ENCODE results near the gene ALDH1L2. TPM values are rescaled to one million over a fixed set of nuclear protein-coding genes. Genes with fewer than 3 reads are reported as not detected.

ALDH1L2 gene
- total RNA-seq, 3 donors from 2014 or later, result 2.3 to 7.8 (median 6.7) TPM

GRCh38 chr12:105020241-105020962 is 63.9 kb downstream of the ALDH1L2 start:
- DNase-seq (ENCODE audit: low spot score in 2 of 2), result no peak
- Histone ChIP-seq H3K4me3 (no peak overlapping the region), H3K27ac (no peak overlapping the region), H3K36me3 (no peaks in the 10 kb centered on the region), H3K27me3 (no peaks in the 10 kb centered on the region), H3K4me1 (no peaks in the 10 kb centered on the region), H3K9me3 (no peaks in the 10 kb centered on the region)
- intact Hi-C loops (cut with DNase I; ENCODE audit: low total_unique reads), result no loop called here
- TF ChIP-seq POLR2AphosphoS5 (IDR thresholded peaks at IDR 0.05) (no peak), POLR2A (IDR thresholded peaks at IDR 0.05) (no peak), CTCF (IDR thresholded peaks at IDR 0.05) (no peak)

GRCh38 chr12:105018776-105019175 is 65.5 kb downstream of the ALDH1L2 start:
- no peak overlapping the region for H3K27ac ChIP-seq
- intact Hi-C loops (cut with DNase I; ENCODE audit: low total_unique reads), result no loop called here

GRCh38 chr12:105018012-105018411 is 66.2 kb downstream of the ALDH1L2 start:
- Histone ChIP-seq H3K27me3 (no peaks in the 10 kb centered on the region), H3K27ac (no peak overlapping the region), H3K4me1 (no peaks in the 10 kb centered on the region), H3K4me3 (no peak overlapping the region), H3K9me3 (no peaks in the 10 kb centered on the region), H3K36me3 (no peaks in the 10 kb centered on the region)
- no peak for DNase-seq (ENCODE audit: low spot score in 2 of 2)
- TF ChIP-seq CTCF (IDR thresholded peaks at IDR 0.05) (no peak), POLR2A (IDR thresholded peaks at IDR 0.05) (no peak), POLR2AphosphoS5 (IDR thresholded peaks at IDR 0.05) (no peak)
- intact Hi-C loops (cut with DNase I; ENCODE audit: low total_unique reads), result no loop called here

More at GRCh38 chr12:105018776-105019175, 65.5 kb downstream of the ALDH1L2 start:
- no peaks in the 10 kb centered on the region for H3K9me3 ChIP-seq
- H3K4me1 ChIP-seq, result no peaks in the 10 kb centered on the region
- TF ChIP-seq POLR2A (IDR thresholded peaks at IDR 0.05) (no peak), POLR2AphosphoS5 (IDR thresholded peaks at IDR 0.05) (no peak), CTCF (IDR thresholded peaks at IDR 0.05) (no peak)
- DNase-seq (ENCODE audit: low spot score in 2 of 2), result no peak
- no peaks in the 10 kb centered on the region for H3K36me3 ChIP-seq
- H3K27me3 ChIP-seq, result no peaks in the 10 kb centered on the region
- H3K4me3 ChIP-seq, result no peak overlapping the region

GRCh38 chr12:105015543-105015942 is 68.7 kb downstream of the ALDH1L2 start:
- Histone ChIP-seq H3K36me3 (no peaks in the 10 kb centered on the region), H3K9me3 (no peaks in the 10 kb centered on the region), H3K4me1 (no peaks in the 10 kb centered on the region), H3K27ac (no peak overlapping the region), H3K4me3 (no peak overlapping the region), H3K27me3 (no peaks in the 10 kb centered on the region)
- no peak for TF ChIP-seq POLR2A (IDR thresholded peaks at IDR 0.05)
- no peak for TF ChIP-seq CTCF (IDR thresholded peaks at IDR 0.05)
- TF ChIP-seq POLR2AphosphoS5 (IDR thresholded peaks at IDR 0.05), result no peak
- intact Hi-C loops (cut with DNase I; ENCODE audit: low total_unique reads), result no loop called here
- DNase-seq (ENCODE audit: low spot score in 2 of 2), result no peak

- TF ChIP-seq CTCF (IDR thresholded peaks at IDR 0.05) (no peak), POLR2A (IDR thresholded peaks at IDR 0.05) (no peak), POLR2AphosphoS5 (IDR thresholded peaks at IDR 0.05) (no peak)
- H3K36me3 ChIP-seq, result no peaks in the 10 kb centered on the region
- DNase-seq (ENCODE audit: low spot score in 2 of 2), result no peak
- H3K27me3 ChIP-seq, result no peaks in the 10 kb centered on the region
- H3K9me3 ChIP-seq, result no peaks in the 10 kb centered on the region
- H3K4me1 ChIP-seq, result no peaks in the 10 kb centered on the region
- no peak overlapping the region for H3K27ac ChIP-seq
- intact Hi-C loops (cut with DNase I; ENCODE audit: low total_unique reads), result no loop called here
- no peak overlapping the region for H3K4me3 ChIP-seq
These were observed 69.7 kb downstream of the ALDH1L2 start for GRCh38 chr12:105014603-105015002.
